ENCODE measurements around the gene MBD2.

DNA sequence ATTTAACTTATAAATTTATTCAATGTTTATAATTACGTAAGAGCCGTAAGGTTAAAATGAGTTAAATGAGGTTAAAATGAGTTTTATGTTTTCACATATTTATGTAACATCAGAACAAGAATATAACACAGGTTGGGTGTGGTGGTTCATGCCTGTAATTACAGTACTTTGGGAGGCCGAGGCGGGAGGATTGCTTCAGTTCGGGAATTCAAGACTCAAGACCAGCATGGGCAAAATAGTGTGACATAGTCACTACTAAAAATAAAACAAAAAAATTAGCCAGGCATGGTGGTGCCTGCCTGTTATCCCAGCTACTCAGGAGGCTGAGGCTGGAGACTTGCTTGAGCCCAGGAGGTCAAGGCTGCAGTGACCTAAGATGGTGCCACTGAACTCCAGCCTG is 9.3 kb upstream of the MBD2 start:
- TF ChIP-seq, protein P1, sequence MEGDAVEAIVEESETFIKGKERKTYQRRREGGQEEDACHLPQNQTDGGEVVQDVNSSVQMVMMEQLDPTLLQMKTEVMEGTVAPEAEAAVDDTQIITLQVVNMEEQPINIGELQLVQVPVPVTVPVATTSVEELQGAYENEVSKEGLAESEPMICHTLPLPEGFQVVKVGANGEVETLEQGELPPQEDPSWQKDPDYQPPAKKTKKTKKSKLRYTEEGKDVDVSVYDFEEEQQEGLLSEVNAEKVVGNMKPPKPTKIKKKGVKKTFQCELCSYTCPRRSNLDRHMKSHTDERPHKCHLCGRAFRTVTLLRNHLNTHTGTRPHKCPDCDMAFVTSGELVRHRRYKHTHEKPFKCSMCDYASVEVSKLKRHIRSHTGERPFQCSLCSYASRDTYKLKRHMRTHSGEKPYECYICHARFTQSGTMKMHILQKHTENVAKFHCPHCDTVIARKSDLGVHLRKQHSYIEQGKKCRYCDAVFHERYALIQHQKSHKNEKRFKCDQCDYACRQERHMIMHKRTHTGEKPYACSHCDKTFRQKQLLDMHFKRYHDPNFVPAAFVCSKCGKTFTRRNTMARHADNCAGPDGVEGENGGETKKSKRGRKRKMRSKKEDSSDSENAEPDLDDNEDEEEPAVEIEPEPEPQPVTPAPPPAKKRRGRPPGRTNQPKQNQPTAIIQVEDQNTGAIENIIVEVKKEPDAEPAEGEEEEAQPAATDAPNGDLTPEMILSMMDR (IDR thresholded peaks at IDR 0.05; ENCODE audit: low read depth, low read length, missing input control) = no peak
- TF ChIP-seq RXRA (IDR thresholded peaks at IDR 0.05) (no peak), ATF3 (IDR thresholded peaks at IDR 0.05) (no peak), HNF4G (IDR thresholded peaks at IDR 0.05) (no peak), REST (IDR thresholded peaks at IDR 0.05) (no peak), GABPA (IDR thresholded peaks at IDR 0.05 in 1 of 2, conservative IDR thresholded peaks at IDR 0.05 in 1 of 2) (no peak), ZBTB33 (IDR thresholded peaks at IDR 0.05) (no peak), SP1 (IDR thresholded peaks at IDR 0.05) (no peak), JUND (IDR thresholded peaks at IDR 0.05) (no peak), TAF1 (conservative IDR thresholded peaks at IDR 0.05) (no peak), EGR1 (IDR thresholded peaks at IDR 0.05; ENCODE audit: low read depth in 2 of 2) (no peak), RAD21 (IDR thresholded peaks at IDR 0.05) (no peak), FOXA1 (IDR thresholded peaks at IDR 0.05) (no peak)
- TF ChIP-seq, protein P2, sequence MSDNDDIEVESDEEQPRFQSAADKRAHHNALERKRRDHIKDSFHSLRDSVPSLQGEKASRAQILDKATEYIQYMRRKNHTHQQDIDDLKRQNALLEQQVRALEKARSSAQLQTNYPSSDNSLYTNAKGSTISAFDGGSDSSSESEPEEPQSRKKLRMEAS (IDR thresholded peaks at IDR 0.05) = no peak

Data from liver (tissue), 3 donors.